Activated CD8-positive, alpha-beta T cell treated with anti-CD3 and anti-CD28 coated beads for 36 hours (primary cell): Measurements from ENCODE around the gene SERPINA1. TPM values are rescaled to one million over a fixed set of nuclear protein-coding genes. Genes with fewer than 3 reads are reported as not detected.

ENCODE experiments used
- ATAC-seq: fragments of 200-7000 bp; cut with Tn5 transposase; one replicate; pipeline ENCODE4 v1.10.0; 2021; ENCODE audit warnings: mild to moderate bottlenecking, moderate library complexity
- CTCF ChIA-PET: fragments of 350-600 bp; sonication (Branson Sonifier 250); formaldehyde crosslinking; loops from one replicate; lab custom pipeline; 2021; ENCODE audit warnings: antibody characterized with exemption; lab: Charles Lee
- POLR2A ChIA-PET: fragments of 350-600 bp; sonication (Branson Sonifier 250); formaldehyde crosslinking; loops from one replicate; lab custom pipeline; 2021; ENCODE audit warnings: antibody characterized with exemption; lab: Charles Lee
- DNase-seq: peaks from one replicate; pipeline ENCODE4 v3.0.0-alpha.2; 2020
- H3K27ac Mint-ChIP-seq: one replicate; pipeline ENCODE4 v1.8.0; 2021; ENCODE audit warnings: mild to moderate bottlenecking, mixed read lengths
- H3K27me3 Mint-ChIP-seq: one replicate; pipeline ENCODE4 v1.8.0; 2021; ENCODE audit warnings: mixed read lengths
- H3K36me3 Mint-ChIP-seq: one replicate; pipeline ENCODE4 v1.8.0; 2021; ENCODE audit warnings: low read depth, mixed read lengths
- H3K4me1 Mint-ChIP-seq: one replicate; pipeline ENCODE4 v1.8.0; 2021; ENCODE audit warnings: low read depth, mixed read lengths
- H3K4me3 Mint-ChIP-seq: one replicate; pipeline ENCODE4 v1.8.0; 2021; ENCODE audit warnings: mild to moderate bottlenecking, moderate library complexity, mixed read lengths
- H3K9me3 Mint-ChIP-seq: one replicate; pipeline ENCODE4 v1.8.0; 2021; ENCODE audit warnings: mixed read lengths
- intact Hi-C: fragments of 100-400 bp; cut with micrococcal nuclease; formaldehyde crosslinking; loops from one replicate; pipeline ENCODE4 v1.10.0; 2022
- total RNA-seq, 2 experiments: library from RNA; stranded (reverse); gene quantifications; one replicate each; pipeline ENCODE4 v1.2.3, GENCODE V29; 2021
- TF ChIP-seq, protein P1 (sequence below): fragments of 200-600 bp; IDR thresholded peaks from one replicate; pipeline ENCODE4 v1.8.0; 2022; ENCODE audit warnings: antibody characterized with exemption, mild to moderate bottlenecking

SERPINA1 gene
- total RNA-seq, 2 experiments from 2014 or later = 1.0 to 1.9 TPM

DNA sequence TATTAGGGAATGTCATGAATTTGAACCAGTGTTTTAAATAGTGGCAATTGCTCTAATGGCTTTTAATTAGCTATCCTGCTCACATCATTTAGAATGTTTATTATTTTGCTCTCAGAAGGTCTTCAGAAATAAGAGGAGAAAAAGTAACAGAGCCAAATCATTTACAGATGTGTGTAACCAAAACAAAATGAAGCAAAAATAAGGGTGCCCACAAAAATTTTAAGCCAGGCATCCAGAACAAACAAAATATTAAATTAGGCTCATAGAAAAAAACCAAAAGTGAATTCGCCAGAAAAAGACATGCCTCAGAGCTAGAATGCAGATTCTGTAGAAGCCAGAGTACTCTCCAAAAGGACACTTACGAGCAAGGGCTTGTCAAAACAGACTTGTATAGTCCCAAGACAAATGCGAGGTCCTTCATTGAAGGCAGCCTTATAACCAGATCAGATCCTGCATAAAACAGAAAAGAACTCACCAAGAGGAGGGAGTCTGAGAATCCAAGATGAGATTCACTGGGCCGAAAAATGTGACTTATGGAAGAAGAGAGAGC is 20.2 kb upstream of the SERPINA1 start:
- Mint-ChIP-seq H3K27me3 (peaks cover 9% of the 10 kb centered on the region), H3K4me3 (no peak overlapping the region), H3K9me3 (peaks cover 3% of the 10 kb centered on the region), H3K27ac (no peak overlapping the region), H3K36me3 (no peaks in the 10 kb centered on the region), H3K4me1 (no peaks in the 10 kb centered on the region)
- intact Hi-C loops = no loop called here
- POLR2A ChIA-PET = no interaction called here
- CTCF ChIA-PET = interaction anchor here (1.2 to 1.4 kb wide), 3 partner anchors 18 to 78 kb away, joined by 3 to 4 read pairs (median 3); no protein-coding TSS in a partner anchor
- no peak for DNase-seq
- TF ChIP-seq, protein P1, sequence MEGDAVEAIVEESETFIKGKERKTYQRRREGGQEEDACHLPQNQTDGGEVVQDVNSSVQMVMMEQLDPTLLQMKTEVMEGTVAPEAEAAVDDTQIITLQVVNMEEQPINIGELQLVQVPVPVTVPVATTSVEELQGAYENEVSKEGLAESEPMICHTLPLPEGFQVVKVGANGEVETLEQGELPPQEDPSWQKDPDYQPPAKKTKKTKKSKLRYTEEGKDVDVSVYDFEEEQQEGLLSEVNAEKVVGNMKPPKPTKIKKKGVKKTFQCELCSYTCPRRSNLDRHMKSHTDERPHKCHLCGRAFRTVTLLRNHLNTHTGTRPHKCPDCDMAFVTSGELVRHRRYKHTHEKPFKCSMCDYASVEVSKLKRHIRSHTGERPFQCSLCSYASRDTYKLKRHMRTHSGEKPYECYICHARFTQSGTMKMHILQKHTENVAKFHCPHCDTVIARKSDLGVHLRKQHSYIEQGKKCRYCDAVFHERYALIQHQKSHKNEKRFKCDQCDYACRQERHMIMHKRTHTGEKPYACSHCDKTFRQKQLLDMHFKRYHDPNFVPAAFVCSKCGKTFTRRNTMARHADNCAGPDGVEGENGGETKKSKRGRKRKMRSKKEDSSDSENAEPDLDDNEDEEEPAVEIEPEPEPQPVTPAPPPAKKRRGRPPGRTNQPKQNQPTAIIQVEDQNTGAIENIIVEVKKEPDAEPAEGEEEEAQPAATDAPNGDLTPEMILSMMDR = no peak
- ATAC-seq = no peak

DNA sequence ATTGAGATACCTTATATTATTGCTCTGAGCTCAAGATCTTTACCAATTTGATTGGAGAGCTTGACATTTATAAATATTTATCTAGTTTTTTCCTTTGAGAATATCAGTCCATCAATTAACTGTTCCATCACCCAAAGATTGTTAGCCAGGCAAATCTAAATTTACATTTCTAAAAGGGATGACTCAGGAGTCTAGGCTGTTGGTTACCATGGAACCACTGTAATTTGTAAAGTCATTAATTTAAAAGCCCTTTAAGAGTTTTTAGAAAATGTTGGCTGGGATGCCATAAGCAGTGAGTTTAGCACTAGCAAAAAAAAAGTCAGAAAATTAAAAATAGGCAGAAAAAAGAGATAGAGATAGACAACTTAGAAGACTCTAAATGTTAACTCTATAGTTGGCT is 19.5 kb upstream of the SERPINA1 start:
- H3K27ac Mint-ChIP-seq = no peak overlapping the region
- POLR2A ChIA-PET = no interaction called here
- H3K27me3 Mint-ChIP-seq = peaks cover 9% of the 10 kb centered on the region
- ATAC-seq (no peak), DNase-seq (no peak)
- CTCF ChIA-PET = interaction anchor here (1.3 to 1.4 kb wide), 2 partner anchors 26 to 78 kb away, joined by 3 to 4 read pairs; no protein-coding TSS in a partner anchor
- H3K4me3 Mint-ChIP-seq = no peak overlapping the region
- no peaks in the 10 kb centered on the region for H3K4me1 Mint-ChIP-seq
- no peaks in the 10 kb centered on the region for H3K36me3 Mint-ChIP-seq
- H3K9me3 Mint-ChIP-seq = peaks cover 3% of the 10 kb centered on the region
- intact Hi-C loops = no loop called here
- TF ChIP-seq, protein P1 = no peak

DNA sequence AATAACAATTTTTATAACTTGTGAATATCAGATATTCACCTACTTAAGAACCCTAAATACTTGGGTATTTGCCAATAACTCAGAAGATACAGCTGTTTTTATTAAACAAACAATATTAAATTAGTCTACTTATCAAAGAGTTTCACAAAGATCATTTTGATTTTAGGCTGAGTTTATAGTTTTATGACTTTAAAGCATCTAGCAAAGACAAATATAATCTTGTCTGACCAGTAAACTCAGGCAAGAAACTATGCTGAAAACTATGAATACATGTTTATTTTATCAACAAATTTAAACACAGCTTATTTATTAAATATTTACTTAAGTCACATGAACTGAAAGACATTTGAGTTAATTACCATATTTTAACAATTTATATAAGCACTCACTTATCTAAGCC is 18.5 kb upstream of the SERPINA1 start:
- Mint-ChIP-seq H3K27ac (no peak overlapping the region), H3K4me3 (no peak overlapping the region), H3K36me3 (no peaks in the 10 kb centered on the region), H3K9me3 (peaks cover 3% of the 10 kb centered on the region), H3K27me3 (peaks cover 3% of the 10 kb centered on the region), H3K4me1 (no peaks in the 10 kb centered on the region)
- ChIA-PET POLR2A (no interaction called here), CTCF (interaction anchor here (0.7 to 1.4 kb wide), 2 partner anchors 17 to 27 kb away, joined by 3 read pairs; no protein-coding TSS in a partner anchor)
- intact Hi-C loops = no loop called here
- ATAC-seq (no peak), DNase-seq (no peak)
- TF ChIP-seq, protein P1 = no peak

DNA sequence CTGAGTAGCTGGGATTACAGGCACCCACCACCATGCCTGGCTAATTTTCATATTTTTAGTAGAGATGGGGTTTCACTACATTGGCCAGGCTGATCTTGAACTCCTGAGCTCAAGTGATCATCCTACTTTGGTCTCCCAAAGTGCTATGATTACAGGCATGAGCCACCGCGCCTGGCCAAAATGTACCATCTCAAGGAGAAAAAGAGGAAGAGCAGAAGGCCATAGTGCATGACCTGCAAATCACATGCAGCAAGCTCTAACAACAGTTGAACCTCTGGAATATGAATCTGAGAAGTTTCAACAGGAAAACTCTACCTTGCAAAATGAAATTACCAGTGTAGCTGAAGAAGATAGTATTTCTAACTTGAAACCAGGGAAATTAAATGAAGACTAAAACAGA is 17.1 kb upstream of the SERPINA1 start:
- ChIA-PET CTCF (interaction anchor here (0.7 kb wide), 1 partner anchor 17 kb away, joined by 3 read pairs; no protein-coding TSS in a partner anchor), POLR2A (no interaction called here)
- DNase-seq = no peak
- Mint-ChIP-seq H3K4me1 (no peaks in the 10 kb centered on the region), H3K9me3 (peaks cover 3% of the 10 kb centered on the region), H3K36me3 (no peaks in the 10 kb centered on the region), H3K27ac (no peak overlapping the region), H3K27me3 (peaks cover 2% of the 10 kb centered on the region), H3K4me3 (no peak overlapping the region)
- intact Hi-C loops = no loop called here
- TF ChIP-seq, protein P1 = no peak
- ATAC-seq = no peak

DNA sequence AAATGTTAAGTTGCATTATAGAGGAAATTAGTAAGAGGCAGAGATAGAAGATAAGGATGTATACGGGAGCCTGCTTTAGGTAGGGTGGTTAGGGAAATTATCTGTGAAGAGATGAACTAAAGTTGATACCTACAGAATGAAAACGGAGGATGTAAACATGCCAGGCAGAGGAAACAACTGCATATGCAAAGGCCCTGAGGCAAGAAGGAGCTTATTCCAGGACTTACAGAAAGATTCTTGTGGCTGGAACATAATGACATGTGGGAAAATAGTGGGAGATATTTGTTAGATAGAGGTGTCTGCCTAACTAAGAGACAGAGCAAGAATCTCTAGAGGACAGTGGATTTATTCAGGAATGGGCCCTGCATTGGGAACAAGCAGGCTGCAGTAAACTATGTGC is 16.2 kb upstream of the SERPINA1 start:
- Mint-ChIP-seq H3K9me3 (peaks cover 3% of the 10 kb centered on the region), H3K27ac (no peak overlapping the region), H3K27me3 (peaks cover 5% of the 10 kb centered on the region), H3K36me3 (no peaks in the 10 kb centered on the region), H3K4me3 (no peak overlapping the region), H3K4me1 (no peaks in the 10 kb centered on the region)
- DNase-seq = no peak
- ChIA-PET CTCF (no interaction called here), POLR2A (no interaction called here)
- no peak for ATAC-seq
- intact Hi-C loops = no loop called here
- TF ChIP-seq, protein P1 = no peak
